Activated CD4-positive, alpha-beta T cell treated with anti-CD3 and anti-CD28 coated beads, Interleukin-2, amount 50 U/mL, for 16 hours (primary cell): ENCODE measurements around the gene PIK3C2G.

Source experiments
- DNase-seq: peaks from one replicate; pipeline ENCODE4 v3.0.0-alpha.2; 2020

The PIK3C2G gene

DNA sequence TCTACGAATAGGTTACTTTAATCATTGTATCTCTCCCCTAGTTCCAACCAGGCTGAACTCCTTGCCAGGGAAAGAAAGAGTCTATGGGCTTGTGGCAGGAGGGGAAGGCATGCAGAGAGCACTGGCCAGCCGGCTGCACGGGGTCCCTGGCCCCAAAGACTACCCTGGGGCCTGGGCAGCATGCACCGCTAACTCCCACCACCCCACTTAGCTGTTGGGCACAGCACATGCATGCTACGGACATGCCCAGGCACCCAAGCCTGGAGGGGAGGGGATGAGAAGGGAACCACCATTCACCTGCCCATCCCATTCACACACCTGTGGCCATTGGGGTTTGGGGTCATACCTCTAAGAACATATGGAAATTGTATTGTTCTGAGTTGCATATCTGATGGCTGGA lies 94.1 kb downstream of the PIK3C2G start:
- DNase-seq, result no peak

DNA sequence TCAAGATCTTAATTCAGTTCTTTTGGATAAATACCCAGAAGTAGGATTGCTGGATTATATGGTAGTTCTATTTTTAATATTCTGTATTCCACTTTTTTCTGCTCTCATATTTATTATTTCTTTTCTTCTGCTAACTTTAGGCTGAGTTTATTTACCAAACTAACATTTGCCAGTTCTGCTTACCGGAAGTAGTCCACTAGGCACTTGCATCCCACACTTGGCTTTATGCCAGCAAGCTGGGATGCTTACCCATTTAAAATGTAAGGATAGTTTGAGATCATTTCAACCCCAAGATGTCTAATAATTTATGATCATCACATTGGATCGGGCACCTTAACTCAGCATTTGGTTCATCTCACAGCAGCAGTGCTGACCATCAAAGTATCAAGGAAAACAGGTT lies 96.8 kb downstream of the PIK3C2G start:
- DNase-seq, result no peak

DNA sequence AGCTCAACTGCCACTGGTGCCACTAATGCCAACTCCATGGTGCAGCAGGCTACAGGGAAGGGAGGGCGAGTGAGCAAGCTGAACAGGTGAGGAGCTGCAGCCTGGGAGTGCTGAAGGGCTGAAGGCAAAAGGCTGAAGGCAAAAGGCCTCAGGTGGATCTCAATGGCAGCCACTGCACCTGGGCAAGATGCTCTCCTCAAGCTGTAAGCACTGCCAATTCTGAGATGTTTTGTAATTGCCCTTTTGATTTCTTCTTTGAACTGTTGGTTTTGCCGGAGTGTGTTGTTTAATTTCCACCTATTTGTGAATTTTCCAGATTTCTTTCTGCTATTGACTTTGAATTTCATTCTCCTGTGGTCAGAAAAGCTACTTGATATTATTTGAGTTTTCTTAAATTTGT lies 97.6 kb downstream of the PIK3C2G start:
- no peak for DNase-seq

DNA sequence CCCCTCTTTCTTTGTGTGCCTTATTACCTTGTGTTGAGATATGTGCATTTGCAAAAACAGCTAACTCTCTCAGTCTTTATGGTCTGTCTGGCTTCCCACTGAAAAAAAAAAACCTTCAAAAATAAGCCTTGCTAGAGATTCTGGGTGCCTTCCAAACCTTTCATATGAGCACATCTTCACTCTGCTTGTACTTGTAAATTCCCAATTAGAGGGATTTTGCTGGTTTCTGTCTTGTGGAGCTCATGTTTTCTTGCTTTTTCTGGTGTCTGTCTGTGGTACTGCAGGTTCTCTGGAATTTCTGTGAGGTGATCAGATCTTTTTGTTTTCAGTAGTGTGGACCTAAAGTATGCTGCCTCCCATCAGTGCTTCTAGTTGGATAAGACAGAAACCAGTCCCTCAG lies 100.1 kb downstream of the PIK3C2G start:
- no peak for DNase-seq

DNA sequence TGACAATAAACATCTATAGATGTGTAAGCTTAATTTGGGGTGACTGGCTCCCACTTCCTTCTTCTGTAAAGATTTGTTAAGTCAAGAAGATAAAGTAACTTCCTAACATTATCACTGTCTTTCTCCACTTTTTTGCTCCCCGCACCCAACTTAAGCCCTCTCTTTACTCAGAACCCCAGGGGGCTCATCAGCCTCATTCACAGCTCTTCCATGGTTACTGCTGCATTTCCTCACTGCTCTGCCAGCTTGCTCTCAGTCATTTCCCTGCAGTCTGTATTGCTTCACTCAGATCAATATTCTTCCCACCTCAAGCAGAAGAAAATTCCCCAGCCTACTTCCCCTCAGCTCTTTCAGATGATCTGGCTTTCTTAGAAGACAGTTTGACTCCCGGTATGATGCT lies 102.0 kb downstream of the PIK3C2G start:
- DNase-seq, result no peak

DNA sequence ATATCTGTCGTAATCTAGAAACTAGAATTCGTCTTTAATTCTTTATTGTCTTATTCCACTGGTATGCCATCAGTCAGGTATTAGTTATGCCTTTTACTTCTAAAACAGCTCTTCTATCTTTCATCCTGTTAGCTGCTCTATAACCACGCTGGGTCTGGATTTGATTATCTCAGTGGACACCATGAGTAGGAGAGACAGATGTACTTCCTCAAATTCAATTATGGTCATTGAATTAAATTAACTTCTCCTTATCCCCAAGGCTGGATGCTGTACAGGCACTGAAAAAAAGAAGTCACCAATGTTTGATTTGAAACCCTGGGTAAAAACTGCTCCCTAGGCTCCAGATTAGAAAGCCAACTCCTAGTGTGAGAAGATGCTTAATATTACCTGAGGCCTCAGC lies 107.3 kb downstream of the PIK3C2G start:
- no peak for DNase-seq

DNA sequence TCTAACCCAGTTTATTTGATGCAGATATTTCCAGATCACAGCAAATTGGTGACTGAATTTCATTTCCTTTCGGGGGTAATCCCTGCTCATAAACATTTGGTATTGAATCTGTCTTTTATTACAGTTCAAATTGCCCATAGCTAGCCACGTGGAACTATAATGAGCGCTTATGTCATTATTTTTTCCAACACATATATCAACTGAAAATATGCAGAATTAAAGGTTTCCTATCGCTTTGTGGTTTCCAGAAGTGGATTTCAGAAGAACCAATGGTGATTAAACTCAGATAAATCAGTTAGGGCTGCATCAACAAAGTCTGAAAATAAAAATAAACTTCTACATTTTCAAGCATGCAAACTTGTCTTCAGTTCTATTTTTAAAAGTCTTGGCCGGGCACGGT lies 111.9 kb downstream of the PIK3C2G start:
- no peak for DNase-seq

DNA sequence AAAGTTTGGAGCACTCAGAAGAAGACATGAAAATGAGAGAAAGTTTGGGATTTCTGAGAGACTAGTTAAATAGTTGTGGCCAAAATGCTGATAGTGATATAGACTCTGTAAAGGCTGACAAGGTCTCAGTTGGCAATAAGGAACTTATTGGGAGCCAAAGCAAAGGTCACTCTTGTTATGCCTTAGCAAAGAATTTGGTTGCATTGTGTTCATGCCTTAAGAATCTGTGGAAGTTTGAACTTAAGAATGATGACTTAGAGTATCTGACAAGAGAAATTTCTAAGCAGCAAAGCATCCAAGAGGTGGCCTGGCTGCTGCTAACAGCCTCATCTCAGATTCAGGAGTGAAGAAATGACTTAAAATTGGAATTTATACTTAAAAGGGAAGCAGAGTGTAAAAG lies 113.8 kb downstream of the PIK3C2G start:
- no peak for DNase-seq

DNA sequence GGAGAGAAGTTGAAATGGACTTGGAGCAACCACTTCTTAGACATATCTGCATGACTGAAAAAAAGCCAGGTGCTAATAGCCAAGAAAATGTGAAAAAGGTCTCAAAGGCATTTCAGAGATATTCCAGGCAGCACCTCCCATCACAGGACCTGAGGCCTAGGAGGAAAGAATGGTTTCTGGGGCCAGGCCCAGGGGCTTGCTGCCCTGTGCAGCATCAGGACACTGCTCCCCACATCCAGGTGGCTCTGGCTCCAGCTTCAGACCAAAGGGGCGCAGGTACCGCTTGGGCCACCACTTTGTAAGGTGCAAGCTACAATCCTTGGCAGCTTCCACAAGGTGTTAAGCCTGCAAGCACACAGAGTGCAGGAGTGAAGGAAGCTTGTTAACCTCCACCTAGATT lies 114.3 kb downstream of the PIK3C2G start:
- DNase-seq, result no peak

DNA sequence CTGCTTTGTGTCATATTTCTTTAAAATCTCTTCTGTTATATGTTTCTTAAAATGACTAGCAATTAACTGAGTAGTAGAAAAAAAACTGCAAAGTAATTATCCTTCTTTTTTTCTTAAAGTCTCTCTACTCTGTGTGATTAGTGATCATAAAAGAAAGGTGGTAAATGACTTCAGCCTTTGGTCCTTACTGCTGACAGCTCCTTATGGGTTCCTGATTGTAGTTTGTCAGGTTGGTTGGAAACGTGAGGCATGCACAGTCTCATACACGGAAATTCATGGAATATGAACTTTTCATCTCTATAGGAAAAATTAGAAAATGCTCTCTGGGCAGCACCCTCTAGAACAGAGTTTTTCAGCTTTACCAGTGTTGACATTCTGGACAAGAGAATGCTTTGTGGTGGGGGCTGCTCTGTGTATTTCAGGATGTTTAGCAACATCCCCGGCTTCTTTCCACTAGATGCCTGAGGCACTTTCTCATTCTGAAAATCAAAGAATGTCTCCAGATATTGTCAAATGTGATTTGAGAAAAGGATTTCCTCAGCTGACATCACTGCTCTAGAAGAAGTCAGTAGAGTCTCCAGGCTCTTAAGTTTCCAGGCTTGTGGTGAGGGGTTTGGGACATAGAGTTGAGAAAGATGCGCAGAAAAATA lies 121.0 kb downstream of the PIK3C2G start:
- DNase-seq, result no peak

DNA sequence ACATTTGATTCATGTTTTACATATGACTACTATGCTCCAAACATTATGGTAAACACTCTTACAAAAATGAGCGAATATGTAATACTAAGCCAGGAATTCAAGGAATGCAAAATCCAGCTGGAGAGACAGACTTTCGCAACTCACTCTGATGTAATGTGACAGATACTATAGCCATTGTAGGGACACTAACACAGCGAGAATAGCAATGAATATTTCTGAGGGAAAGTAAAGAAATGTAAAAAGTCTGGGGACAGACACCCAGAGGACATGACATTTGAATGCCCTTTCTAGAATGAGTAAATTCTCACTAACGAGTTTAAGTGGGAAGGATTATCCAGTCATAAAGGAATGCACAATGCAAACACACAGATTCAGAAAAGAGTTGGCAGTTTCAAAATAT lies 121.9 kb downstream of the PIK3C2G start:
- DNase-seq, result no peak

DNA sequence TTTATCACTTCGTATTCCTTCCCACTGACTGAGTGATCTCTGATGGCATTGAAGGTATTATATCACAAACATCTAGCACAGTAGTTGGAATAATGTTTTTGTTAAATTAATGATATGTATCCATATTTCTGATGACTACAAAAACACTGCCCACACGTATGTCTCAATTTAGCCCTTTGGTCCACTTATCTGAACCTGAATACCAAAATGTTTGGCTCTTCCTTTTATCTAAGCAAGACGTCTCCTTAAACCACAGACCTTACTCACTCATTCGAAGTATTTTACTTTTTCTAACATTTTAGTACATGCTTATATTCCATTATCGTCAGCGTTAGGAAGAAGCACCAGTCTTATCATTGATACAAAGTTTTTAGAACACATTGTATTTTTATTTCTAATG lies 126.4 kb downstream of the PIK3C2G start:
- DNase-seq, result no peak

DNA sequence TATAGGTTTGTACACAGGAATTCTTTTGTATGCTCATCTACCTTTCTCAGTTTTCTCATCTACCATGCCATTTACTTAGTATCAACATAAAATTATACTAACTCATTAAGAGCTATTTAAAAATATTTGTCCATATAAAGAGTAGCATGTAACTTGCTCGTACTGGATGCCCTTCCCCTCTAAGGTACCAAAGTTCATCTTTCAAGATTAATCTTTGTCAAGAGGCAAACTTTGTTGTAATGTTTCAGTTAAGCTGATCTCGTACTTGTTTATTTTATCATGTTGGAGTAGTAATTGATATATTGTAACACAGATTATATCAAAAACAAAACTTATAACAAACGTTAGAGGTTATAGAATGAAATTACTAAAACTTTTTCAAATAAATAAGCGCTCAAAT lies 128.5 kb downstream of the PIK3C2G start:
- no peak for DNase-seq

DNA sequence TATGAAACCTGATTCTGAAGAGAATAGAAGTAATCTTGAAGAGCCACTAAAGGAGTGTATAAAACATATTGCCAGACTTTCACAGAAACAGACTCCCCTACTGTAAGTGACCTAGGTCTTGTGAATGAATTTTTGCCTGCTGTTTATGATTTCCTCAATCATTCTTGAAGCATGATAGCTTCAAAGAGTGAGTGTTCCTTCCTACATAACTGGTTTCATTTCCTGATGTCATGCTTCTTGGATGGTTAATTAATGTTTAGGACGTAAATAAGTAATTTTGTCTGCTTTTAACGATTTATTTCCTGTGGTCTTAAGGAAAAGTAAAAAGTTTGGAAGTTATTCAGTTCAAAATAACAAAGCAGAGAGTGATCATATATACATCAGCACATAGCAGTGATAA lies 129.8 kb downstream of the PIK3C2G start:
- DNase-seq, result no peak

DNA sequence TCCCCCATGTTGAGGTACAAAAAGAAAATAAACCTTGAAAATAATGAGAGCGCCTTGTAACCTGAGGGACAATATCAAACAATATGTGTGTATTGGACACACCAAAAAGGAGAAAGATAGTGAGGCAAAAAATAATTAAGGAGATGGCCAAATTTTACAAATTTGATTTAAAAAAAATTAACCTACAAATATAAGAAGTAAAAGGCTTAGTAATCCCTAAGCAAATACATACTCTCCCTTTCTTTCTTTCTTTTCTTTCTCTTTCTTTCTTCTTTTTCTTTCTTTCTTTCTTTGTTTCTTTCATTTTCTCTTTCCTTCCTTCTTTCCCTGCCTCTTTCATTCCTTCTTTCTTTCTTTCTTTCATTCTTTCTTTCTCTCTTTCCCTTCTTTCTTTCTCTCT lies 133.4 kb downstream of the PIK3C2G start:
- DNase-seq, result no peak

DNA sequence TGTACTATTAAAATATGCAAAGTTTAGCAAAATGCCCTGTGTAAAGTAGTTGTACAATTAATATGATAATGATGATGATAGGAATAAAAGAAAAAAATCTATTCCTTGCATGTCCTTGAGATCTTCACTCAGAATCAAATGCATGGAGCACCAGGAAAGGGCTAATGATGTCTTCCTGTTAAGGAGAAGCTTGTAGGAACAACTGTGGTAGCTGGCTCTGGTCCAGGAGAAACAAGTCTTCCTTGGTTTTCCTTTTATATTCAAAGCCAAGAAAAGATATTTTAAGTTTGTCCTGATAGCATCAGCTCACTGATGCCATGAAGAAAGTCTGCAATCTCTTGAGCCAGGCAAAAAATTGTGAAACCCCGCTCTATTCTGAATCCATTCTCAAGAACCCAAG lies 138.9 kb downstream of the PIK3C2G start:
- DNase-seq, result no peak

DNA sequence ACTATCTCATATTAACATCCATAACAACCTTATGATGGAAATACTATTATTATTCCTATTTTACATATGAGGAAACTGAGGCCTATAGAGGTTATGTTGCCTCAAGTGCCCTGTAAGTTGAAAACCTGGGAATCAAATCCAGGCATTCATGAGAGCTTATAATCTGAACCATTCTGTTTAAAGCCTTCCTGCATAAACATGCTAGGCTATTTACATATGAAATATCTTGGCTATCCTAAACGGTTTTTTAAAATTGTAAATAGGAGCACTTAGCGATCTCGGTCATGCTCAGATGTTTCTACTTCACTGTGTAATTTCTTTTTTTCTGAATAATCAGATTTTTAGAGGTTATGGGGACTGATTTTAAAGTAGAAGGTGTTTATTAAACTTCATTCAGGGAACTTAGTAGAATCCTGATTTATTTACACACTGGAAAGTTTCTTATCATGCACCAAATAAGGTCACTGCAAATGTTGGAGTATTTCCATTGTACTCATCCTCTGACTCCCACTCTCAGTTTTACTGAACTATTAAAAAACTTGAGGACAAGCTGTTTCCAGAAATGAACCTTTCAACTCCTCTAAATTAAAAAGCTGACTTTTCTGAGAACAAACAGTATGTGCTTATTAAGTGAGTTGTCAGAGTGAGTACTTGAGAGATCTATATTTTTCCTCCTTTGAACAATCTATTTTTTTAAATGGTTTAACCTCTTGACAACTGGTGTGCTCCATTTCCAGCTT lies 141.7 kb downstream of the PIK3C2G start:
- no peak for DNase-seq

DNA sequence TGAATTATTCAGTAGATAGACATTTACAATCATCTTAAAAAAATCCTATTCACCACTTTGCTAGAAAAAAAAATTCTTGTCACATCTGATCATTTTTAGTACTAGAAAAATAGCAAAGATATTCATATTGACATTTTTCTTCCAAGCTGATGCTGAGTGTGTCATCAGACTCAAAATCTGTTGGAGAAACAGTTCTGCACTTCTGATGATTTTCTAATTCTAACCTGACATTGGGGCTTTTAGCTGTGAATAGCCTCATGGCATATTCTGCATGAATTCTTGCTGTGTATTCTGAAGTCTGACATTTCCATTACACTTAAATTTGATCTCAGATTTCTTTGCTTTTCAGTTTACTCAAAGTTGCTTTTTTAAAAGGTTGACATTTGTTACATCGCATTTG lies 150.1 kb downstream of the PIK3C2G start:
- DNase-seq, result no peak

DNA sequence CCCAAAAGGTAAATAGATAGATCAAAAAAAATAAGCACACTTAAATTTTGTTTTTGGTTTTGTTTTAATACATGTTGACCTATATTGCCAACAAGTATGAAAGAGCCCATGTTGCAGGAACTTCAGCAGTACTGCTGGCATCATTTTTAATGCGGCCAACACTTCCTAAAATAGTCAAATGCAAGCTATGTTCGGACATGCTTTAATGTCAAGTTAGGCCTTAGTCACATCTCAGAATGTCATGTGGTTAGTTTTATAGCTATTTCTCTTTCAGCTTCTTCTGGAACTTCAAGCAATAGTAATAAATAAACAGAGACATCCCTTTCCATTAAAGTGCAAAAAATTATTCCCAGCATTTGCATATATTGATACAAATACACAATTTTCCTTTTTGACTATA lies 153.4 kb downstream of the PIK3C2G start:
- no peak for DNase-seq

DNA sequence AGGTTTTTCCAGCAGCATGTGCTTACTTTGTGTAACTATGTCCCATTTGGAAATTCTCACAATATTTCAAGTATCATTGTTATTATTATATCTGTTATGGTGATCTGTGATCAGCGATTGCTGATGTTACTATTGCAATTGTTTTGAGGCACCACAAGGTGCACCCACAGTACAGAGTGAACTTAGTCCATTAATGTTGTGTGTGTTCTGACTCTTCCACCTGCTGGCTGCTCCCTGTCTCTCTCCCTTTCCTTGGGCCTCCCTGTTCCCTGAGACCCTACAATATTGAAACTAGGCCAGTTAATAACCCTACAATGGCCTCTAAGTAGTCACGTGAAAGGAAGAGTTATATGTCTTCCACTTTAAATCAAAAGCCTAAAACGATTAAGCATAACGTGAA lies 153.9 kb downstream of the PIK3C2G start:
- no peak for DNase-seq

DNA sequence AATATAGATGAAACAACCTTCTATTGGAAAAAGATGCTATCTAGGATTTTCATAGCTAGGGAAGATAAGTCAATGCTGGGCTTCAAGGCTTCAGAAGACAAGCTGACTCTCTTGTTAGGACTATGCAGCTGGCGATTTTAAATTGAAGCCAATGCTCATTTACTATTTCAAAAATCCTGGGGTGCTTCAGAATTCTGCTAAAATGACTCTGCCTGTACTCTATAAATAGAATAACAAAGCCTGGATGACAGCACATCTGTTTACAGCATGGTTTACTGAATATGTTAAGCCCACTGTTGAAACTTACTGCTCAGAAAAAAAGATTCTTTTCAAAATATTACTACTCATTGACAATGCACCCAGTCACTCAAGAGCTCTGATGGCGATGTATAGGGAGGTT lies 155.1 kb downstream of the PIK3C2G start:
- DNase-seq, result no peak

DNA sequence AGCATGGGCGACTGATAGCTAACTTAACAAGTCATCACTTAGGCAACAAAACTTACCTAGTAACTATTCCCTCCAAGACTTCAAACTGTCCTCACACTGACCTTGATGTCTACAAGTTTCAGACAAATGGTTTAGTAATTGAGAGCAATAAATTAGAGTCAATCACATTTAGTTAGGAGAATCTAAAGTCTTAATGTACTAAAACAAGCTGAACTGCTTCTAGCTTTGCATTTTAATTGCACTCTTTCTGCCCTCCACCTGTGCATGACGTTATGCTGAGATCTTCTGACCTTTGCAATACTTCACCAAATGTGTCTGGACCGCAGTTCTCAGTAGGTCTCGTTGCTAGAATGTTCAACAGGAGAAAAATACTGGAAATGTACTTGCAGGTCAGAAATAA lies 158.0 kb downstream of the PIK3C2G start:
- no peak for DNase-seq

DNA sequence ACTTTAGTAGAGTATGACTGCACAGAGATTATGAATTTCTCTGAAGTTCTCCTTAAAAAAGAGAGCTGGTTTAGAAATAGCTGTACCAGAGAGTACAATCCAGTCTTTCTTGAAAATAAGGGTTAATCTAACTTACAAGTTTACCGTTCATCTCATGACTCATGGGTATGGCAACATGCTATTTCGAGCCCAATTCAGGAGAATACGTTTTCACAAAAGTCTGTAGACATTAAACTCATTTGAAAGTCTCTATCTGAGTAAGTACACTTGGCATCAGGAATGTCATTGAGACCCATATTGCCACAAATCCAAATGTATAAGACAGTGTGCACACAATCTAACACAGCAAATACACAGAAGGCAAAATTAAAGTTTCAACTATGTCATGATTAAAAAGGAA lies 160.5 kb downstream of the PIK3C2G start:
- no peak for DNase-seq

DNA sequence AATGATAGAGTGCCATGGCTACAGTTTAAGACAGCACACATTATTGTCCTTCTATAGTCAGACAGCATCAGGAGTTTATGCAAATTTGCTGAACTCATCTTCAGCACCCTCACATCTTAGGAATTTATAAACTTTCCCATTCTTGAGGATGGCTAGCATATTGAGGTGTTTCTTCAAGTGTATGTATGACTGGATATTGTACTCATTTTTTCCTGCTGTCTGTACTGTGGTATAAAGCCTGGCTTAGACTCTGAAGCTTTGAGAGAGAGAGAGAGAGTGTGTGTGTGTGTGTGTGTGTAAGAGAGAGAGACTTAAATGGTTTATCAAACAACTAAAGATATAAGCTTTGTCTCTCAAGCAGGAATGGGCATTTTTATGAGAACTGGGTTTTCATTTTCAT lies 161.6 kb downstream of the PIK3C2G start:
- DNase-seq, result no peak

DNA sequence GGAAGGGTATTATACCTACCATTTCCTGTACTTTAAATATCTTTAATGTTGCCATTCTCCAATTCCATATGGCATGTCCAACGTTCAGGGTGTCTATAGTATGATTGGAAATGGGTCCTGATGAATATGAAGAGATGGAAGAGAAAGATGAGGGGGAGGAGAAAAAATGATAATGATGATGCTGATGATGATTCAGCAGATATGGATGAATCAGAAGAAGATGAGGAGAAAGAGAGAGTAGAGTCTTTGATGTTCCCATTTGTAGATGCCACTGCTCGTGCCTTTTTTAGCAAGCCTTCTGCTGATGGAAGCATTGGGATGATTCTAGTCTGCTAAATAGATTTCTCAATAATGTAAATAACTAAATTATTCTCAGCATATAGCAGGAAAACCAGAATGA lies 163.5 kb downstream of the PIK3C2G start:
- no peak for DNase-seq
